ENCODE data around the gene FXYD2.

Gene FXYD2

GRCh38 chr11:117828611-117829368 lies 4.2 kb upstream of the FXYD2 start:
- no peak for TF ChIP-seq CTCF (IDR thresholded peaks at IDR 0.05)
- Histone ChIP-seq H3K27ac (no peak overlapping the region), H3K4me3 (ENCODE audit: low read depth in 1 of 2, low read length in 1 of 2) (no peak overlapping the region)

GRCh38 chr11:117827521-117828511 lies 3.3 kb upstream of the FXYD2 start:
- Histone ChIP-seq H3K4me3 (ENCODE audit: low read depth in 1 of 2, low read length in 1 of 2) (no peak overlapping the region), H3K27ac (no peak overlapping the region), H3K27me3 (peaks cover 7% of the 10 kb centered on the region), H3K36me3 (no peaks in the 10 kb centered on the region), H3K9me3 (no peaks in the 10 kb centered on the region), H3K4me1 (ENCODE audit: control insufficient read depth in 1 of 2, insufficient read depth in 1 of 2, low read depth in 1 of 2, low read length in 1 of 2) (peaks cover 22 to 24% of the 10 kb centered on the region in 2 experiments)
- no peak for TF ChIP-seq CTCF (IDR thresholded peaks at IDR 0.05)

More at GRCh38 chr11:117828611-117829368, 4.2 kb upstream of the FXYD2 start:
- H3K27me3 ChIP-seq: peaks cover 7% of the 10 kb centered on the region
- peaks cover 15 to 16% of the 10 kb centered on the region in 2 experiments for H3K4me1 ChIP-seq (ENCODE audit: control insufficient read depth in 1 of 2, insufficient read depth in 1 of 2, low read depth in 1 of 2, low read length in 1 of 2)
- no peaks in the 10 kb centered on the region for H3K36me3 ChIP-seq
- no peaks in the 10 kb centered on the region for H3K9me3 ChIP-seq

- H3K27ac ChIP-seq: no peak overlapping the region
- H3K36me3 ChIP-seq: no peaks in the 10 kb centered on the region
- H3K4me1 ChIP-seq (ENCODE audit: control insufficient read depth in 1 of 2, insufficient read depth in 1 of 2, low read depth in 1 of 2, low read length in 1 of 2): peaks cover 22 to 24% of the 10 kb centered on the region in 2 experiments
- no peak for TF ChIP-seq CTCF (IDR thresholded peaks at IDR 0.05)
- H3K9me3 ChIP-seq: no peaks in the 10 kb centered on the region
- H3K4me3 ChIP-seq (ENCODE audit: low read depth in 1 of 2, low read length in 1 of 2): no peak overlapping the region
- H3K27me3 ChIP-seq: peaks cover 7% of the 10 kb centered on the region
Observed at GRCh38 chr11:117826832-117827231, 2.3 kb upstream of the FXYD2 start.

- no peaks in the 10 kb centered on the region for H3K9me3 ChIP-seq
- no peak overlapping the region for H3K4me3 ChIP-seq (ENCODE audit: low read depth in 1 of 2, low read length in 1 of 2)
- H3K27me3 ChIP-seq: peaks cover 7% of the 10 kb centered on the region
- H3K4me1 ChIP-seq (ENCODE audit: control insufficient read depth in 1 of 2, insufficient read depth in 1 of 2, low read depth in 1 of 2, low read length in 1 of 2): peaks cover 22 to 24% of the 10 kb centered on the region in 2 experiments
- TF ChIP-seq CTCF (IDR thresholded peaks at IDR 0.05): no peak
- no peak overlapping the region for H3K27ac ChIP-seq
- H3K36me3 ChIP-seq: no peaks in the 10 kb centered on the region
Observed at GRCh38 chr11:117826190-117826570, 1.6 kb upstream of the FXYD2 start.

GRCh38 chr11:117825538-117826189 lies 1.1 kb upstream of the FXYD2 start:
- H3K36me3 ChIP-seq: no peaks in the 10 kb centered on the region
- no peak for TF ChIP-seq CTCF (IDR thresholded peaks at IDR 0.05)
- H3K4me3 ChIP-seq (ENCODE audit: low read depth in 1 of 2, low read length in 1 of 2): no peak overlapping the region
- H3K9me3 ChIP-seq: no peaks in the 10 kb centered on the region
- no peak overlapping the region for H3K27ac ChIP-seq
- peaks cover 22 to 24% of the 10 kb centered on the region in 2 experiments for H3K4me1 ChIP-seq (ENCODE audit: control insufficient read depth in 1 of 2, insufficient read depth in 1 of 2, low read depth in 1 of 2, low read length in 1 of 2)
- H3K27me3 ChIP-seq: peaks cover 7% of the 10 kb centered on the region

All from neutrophil (primary cell).